Hematopoietic multipotent progenitor cell treated with erythropoietin and hydrocortisone succinate and interleukin-3 and kit ligand, for 8 days (in vitro differentiated cells): Measurements from ENCODE around the gene HHIPL1.

Experiments
- DNase-seq: peaks from one replicate; pipeline ENCODE4 v3.0.0-alpha.2; 2015

The HHIPL1 gene

GRCh38 chr14:99644723-99645544, at the start of gene HHIPL1:
Gene HHIPL1, plus strand, starts transcription at chr14:99645129. Its CDS starts 79 bp downstream, at chr14:99645208.
- no peak for DNase-seq

GRCh38 chr14:99595524-99595923, 49.4 kb upstream of the HHIPL1 start:
- DNase-seq = no peak

GRCh38 chr14:99596071-99596627, 48.8 kb upstream of the HHIPL1 start:
- DNase-seq = no peak

GRCh38 chr14:99596772-99597171, 48.2 kb upstream of the HHIPL1 start:
- DNase-seq = no peak

GRCh38 chr14:99597911-99598600, 46.9 kb upstream of the HHIPL1 start:
- DNase-seq = no peak

GRCh38 chr14:99598774-99599173, 46.2 kb upstream of the HHIPL1 start:
- no peak for DNase-seq

GRCh38 chr14:99599393-99599792, 45.5 kb upstream of the HHIPL1 start:
- no peak for DNase-seq

GRCh38 chr14:99600232-99600888, 44.6 kb upstream of the HHIPL1 start:
- no peak for DNase-seq

- no peak for DNase-seq
Observed at GRCh38 chr14:99601361-99601831, 43.5 kb upstream of the HHIPL1 start.

- no peak for DNase-seq
Observed at GRCh38 chr14:99602054-99602787, 42.7 kb upstream of the HHIPL1 start.

- DNase-seq = no peak
Observed at GRCh38 chr14:99602788-99603415, 42.0 kb upstream of the HHIPL1 start.

- DNase-seq = no peak
Observed at GRCh38 chr14:99603471-99604277, 41.3 kb upstream of the HHIPL1 start, which contains the start of gene CCDC85C. Gene CCDC85C, minus strand, starts transcription at chr14:99604207. Its CDS starts 248 bp downstream, at chr14:99603959.

- DNase-seq = peak; percentile 74
Observed at GRCh38 chr14:99604278-99604765, 40.6 kb upstream of the HHIPL1 start.

- DNase-seq = no peak
Observed at GRCh38 chr14:99604766-99605298, 40.1 kb upstream of the HHIPL1 start.

GRCh38 chr14:99605299-99605961, 39.5 kb upstream of the HHIPL1 start:
- peak; percentile 27 for DNase-seq

GRCh38 chr14:99606359-99606758, 38.6 kb upstream of the HHIPL1 start:
- peak; percentile 43 for DNase-seq

GRCh38 chr14:99608591-99608990, 36.3 kb upstream of the HHIPL1 start:
- DNase-seq = no peak

- no peak for DNase-seq
Observed at GRCh38 chr14:99609245-99610170, 35.4 kb upstream of the HHIPL1 start.

GRCh38 chr14:99611646-99612045, 33.3 kb upstream of the HHIPL1 start:
- DNase-seq = no peak
